Measurements from ENCODE around the gene ADH4. TPM values are rescaled to one million over a fixed set of nuclear protein-coding genes. Genes with fewer than 3 reads are reported as not detected.

ADH4 gene
- total and polyA plus RNA-seq, 2 experiments from 2014 or later = not detected

GRCh38 chr4:99136329-99136728 lies 7.8 kb downstream of the ADH4 start (continued):
- TF ChIP-seq, protein P1, sequence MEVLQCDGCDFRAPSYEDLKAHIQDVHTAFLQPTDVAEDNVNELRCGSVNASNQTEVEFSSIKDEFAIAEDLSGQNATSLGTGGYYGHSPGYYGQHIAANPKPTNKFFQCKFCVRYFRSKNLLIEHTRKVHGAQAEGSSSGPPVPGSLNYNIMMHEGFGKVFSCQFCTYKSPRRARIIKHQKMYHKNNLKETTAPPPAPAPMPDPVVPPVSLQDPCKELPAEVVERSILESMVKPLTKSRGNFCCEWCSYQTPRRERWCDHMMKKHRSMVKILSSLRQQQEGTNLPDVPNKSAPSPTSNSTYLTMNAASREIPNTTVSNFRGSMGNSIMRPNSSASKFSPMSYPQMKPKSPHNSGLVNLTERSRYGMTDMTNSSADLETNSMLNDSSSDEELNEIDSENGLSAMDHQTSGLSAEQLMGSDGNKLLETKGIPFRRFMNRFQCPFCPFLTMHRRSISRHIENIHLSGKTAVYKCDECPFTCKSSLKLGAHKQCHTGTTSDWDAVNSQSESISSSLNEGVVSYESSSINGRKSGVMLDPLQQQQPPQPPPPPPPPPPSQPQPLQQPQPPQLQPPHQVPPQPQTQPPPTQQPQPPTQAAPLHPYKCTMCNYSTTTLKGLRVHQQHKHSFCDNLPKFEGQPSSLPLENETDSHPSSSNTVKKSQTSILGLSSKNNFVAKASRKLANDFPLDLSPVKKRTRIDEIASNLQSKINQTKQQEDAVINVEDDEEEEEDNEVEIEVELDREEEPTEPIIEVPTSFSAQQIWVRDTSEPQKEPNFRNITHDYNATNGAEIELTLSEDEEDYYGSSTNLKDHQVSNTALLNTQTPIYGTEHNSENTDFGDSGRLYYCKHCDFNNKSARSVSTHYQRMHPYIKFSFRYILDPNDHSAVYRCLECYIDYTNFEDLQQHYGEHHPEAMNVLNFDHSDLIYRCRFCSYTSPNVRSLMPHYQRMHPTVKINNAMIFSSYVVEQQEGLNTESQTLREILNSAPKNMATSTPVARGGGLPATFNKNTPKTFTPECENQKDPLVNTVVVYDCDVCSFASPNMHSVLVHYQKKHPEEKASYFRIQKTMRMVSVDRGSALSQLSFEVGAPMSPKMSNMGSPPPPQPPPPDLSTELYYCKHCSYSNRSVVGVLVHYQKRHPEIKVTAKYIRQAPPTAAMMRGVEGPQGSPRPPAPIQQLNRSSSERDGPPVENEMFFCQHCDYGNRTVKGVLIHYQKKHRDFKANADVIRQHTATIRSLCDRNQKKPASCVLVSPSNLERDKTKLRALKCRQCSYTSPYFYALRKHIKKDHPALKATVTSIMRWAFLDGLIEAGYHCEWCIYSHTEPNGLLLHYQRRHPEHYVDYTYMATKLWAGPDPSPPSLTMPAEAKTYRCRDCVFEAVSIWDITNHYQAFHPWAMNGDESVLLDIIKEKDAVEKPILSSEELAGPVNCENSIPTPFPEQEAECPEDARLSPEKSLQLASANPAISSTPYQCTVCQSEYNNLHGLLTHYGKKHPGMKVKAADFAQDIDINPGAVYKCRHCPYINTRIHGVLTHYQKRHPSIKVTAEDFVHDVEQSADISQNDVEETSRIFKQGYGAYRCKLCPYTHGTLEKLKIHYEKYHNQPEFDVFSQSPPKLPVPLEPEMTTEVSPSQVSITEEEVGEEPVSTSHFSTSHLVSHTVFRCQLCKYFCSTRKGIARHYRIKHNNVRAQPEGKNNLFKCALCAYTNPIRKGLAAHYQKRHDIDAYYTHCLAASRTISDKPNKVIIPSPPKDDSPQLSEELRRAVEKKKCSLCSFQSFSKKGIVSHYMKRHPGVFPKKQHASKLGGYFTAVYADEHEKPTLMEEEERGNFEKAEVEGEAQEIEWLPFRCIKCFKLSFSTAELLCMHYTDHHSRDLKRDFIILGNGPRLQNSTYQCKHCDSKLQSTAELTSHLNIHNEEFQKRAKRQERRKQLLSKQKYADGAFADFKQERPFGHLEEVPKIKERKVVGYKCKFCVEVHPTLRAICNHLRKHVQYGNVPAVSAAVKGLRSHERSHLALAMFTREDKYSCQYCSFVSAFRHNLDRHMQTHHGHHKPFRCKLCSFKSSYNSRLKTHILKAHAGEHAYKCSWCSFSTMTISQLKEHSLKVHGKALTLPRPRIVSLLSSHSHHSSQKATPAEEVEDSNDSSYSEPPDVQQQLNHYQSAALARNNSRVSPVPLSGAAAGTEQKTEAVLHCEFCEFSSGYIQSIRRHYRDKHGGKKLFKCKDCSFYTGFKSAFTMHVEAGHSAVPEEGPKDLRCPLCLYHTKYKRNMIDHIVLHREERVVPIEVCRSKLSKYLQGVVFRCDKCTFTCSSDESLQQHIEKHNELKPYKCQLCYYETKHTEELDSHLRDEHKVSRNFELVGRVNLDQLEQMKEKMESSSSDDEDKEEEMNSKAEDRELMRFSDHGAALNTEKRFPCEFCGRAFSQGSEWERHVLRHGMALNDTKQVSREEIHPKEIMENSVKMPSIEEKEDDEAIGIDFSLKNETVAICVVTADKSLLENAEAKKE (CRISPR knock-in tag; IDR thresholded peaks at IDR 0.05) = no peak
- no peak for TF ChIP-seq ZNF114 (CRISPR knock-in tag; IDR thresholded peaks at IDR 0.05)
- TF ChIP-seq STAT1 (IDR thresholded peaks at IDR 0.05; ENCODE audit: unreplicated experiment) = no peak
- TF ChIP-seq JUNB (IDR thresholded peaks at IDR 0.05; ENCODE audit: unreplicated experiment) = no peak
- no peak for TF ChIP-seq EZH2 (IDR thresholded peaks at IDR 0.05; ENCODE audit: low read depth, unreplicated experiment)
- TF ChIP-seq, protein P2, sequence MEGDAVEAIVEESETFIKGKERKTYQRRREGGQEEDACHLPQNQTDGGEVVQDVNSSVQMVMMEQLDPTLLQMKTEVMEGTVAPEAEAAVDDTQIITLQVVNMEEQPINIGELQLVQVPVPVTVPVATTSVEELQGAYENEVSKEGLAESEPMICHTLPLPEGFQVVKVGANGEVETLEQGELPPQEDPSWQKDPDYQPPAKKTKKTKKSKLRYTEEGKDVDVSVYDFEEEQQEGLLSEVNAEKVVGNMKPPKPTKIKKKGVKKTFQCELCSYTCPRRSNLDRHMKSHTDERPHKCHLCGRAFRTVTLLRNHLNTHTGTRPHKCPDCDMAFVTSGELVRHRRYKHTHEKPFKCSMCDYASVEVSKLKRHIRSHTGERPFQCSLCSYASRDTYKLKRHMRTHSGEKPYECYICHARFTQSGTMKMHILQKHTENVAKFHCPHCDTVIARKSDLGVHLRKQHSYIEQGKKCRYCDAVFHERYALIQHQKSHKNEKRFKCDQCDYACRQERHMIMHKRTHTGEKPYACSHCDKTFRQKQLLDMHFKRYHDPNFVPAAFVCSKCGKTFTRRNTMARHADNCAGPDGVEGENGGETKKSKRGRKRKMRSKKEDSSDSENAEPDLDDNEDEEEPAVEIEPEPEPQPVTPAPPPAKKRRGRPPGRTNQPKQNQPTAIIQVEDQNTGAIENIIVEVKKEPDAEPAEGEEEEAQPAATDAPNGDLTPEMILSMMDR (conservative IDR thresholded peaks at IDR 0.05; ENCODE audit: low read depth in 2 of 2) = no peak
- no peak for TF ChIP-seq ZNF331 (CRISPR knock-in tag; IDR thresholded peaks at IDR 0.05; ENCODE audit: low read depth)
- TF ChIP-seq CREB1 (CRISPR knock-in tag; IDR thresholded peaks at IDR 0.05; ENCODE audit: low read depth) = no peak
- no peak for TF ChIP-seq EZH2phosphoT487 (IDR thresholded peaks at IDR 0.05; ENCODE audit: unreplicated experiment)
- TF ChIP-seq POLR2AphosphoS5 (IDR thresholded peaks at IDR 0.05; ENCODE audit: low read depth) = no peak

All from GM23338 (cell line).